Osteoblast (primary cell): ENCODE measurements around the gene CATSPERE. TPM values are rescaled to one million over a fixed set of nuclear protein-coding genes. Genes with fewer than 3 reads are reported as not detected.

ENCODE experiments used
- DNase-seq: peaks from one replicate; pipeline ENCODE4 v3.0.0; 2011; ENCODE audit warnings: low spot score, mixed read lengths; ENCODE audit not compliant: insufficient read length; ENCODE audit errors: missing footprints
- H2AFZ ChIP-seq: 2 replicates; pipeline ENCODE4 v1.6.0; 2011; ENCODE audit warnings: mild to moderate bottlenecking, low read length
- H3K27ac ChIP-seq: 2 replicates; pipeline ENCODE4 v1.5.1; 2011; ENCODE audit warnings: mild to moderate bottlenecking, low read depth, low read length, moderate library complexity
- H3K27me3 ChIP-seq: 2 replicates; pipeline ENCODE4 v1.6.0; 2012; ENCODE audit warnings: mild to moderate bottlenecking, control low read depth, inconsistent platforms, low read length, moderate library complexity; ENCODE audit not compliant: insufficient read depth
- H3K36me3 ChIP-seq: 2 replicates; pipeline ENCODE4 v1.5.1; 2011; ENCODE audit warnings: mild to moderate bottlenecking, low read length, control low read depth, moderate library complexity; ENCODE audit not compliant: insufficient read depth
- H3K4me1 ChIP-seq: 2 replicates; pipeline ENCODE4 v1.5.1; 2011; ENCODE audit warnings: mild to moderate bottlenecking, low read length, control low read depth, moderate library complexity; ENCODE audit not compliant: insufficient read depth
- H3K4me2 ChIP-seq: 2 replicates; pipeline ENCODE4 v1.6.0; 2011; ENCODE audit warnings: mild to moderate bottlenecking, low read length; ENCODE audit not compliant: insufficient read depth
- H3K4me3 ChIP-seq: fragments of 200-600 bp; sonication (generic); 3 replicates; pipeline ENCODE4 v1.5.1; 2012; ENCODE audit warnings: mild to moderate bottlenecking, low read length, inconsistent platforms; ENCODE audit not compliant: insufficient read depth
- H3K79me2 ChIP-seq: 2 replicates; pipeline ENCODE4 v1.6.0; 2012; ENCODE audit warnings: mild to moderate bottlenecking, low read length, control low read depth, inconsistent platforms; ENCODE audit not compliant: insufficient read depth
- H3K9me3 ChIP-seq: 2 replicates; pipeline ENCODE4 v1.5.1; 2011; ENCODE audit warnings: low read depth, low read length, control low read depth
- H4K20me1 ChIP-seq: 2 replicates; pipeline ENCODE4 v1.6.0; 2012; ENCODE audit warnings: mild to moderate bottlenecking, low read length, control low read depth; ENCODE audit not compliant: insufficient read depth
- CTCF ChIP-seq: IDR thresholded peaks from 2 replicates; pipeline ENCODE4 v1.5.1; 2011; ENCODE audit warnings: mild to moderate bottlenecking, low read depth, low read length, moderate library complexity; ENCODE audit errors: extremely low read depth
- total RNA-seq: library from RNA; depleted of rRNA; stranded (reverse); fragments of >200 nt; gene quantifications from 2 replicates; pipeline ENCODE4 v1.2.3, GENCODE V29; 2012

Gene CATSPERE
- total RNA-seq, 1 donor, result 1.4 TPM

- Histone ChIP-seq H3K79me2 (no peaks in the 10 kb centered on the region), H2AFZ (no peak overlapping the region), H3K4me3 (no peak overlapping the region), H3K27ac (no peak overlapping the region), H3K4me2 (no peak overlapping the region), H3K36me3 (no peaks in the 10 kb centered on the region), H3K27me3 (no peaks in the 10 kb centered on the region), H3K4me1 (no peaks in the 10 kb centered on the region), H4K20me1 (no peaks in the 10 kb centered on the region), H3K9me3 (no peaks in the 10 kb centered on the region)
- no peak for DNase-seq
- TF ChIP-seq CTCF, result no peak
Measured at GRCh38 chr1:244502630-244503029, 41.6 kb downstream of the CATSPERE start.

- H4K20me1 ChIP-seq, result no peaks in the 10 kb centered on the region
- TF ChIP-seq CTCF, result no peak
- H3K4me2 ChIP-seq, result no peak overlapping the region
- no peak for DNase-seq
- H3K4me3 ChIP-seq, result no peak overlapping the region
- H3K36me3 ChIP-seq, result no peaks in the 10 kb centered on the region
- H3K27ac ChIP-seq, result no peak overlapping the region
- no peaks in the 10 kb centered on the region for H3K79me2 ChIP-seq
- H3K4me1 ChIP-seq, result no peaks in the 10 kb centered on the region
- H3K27me3 ChIP-seq, result no peaks in the 10 kb centered on the region
- no peak overlapping the region for H2AFZ ChIP-seq
- no peaks in the 10 kb centered on the region for H3K9me3 ChIP-seq
Measured at GRCh38 chr1:244513493-244513892, 52.4 kb downstream of the CATSPERE start.

GRCh38 chr1:244515680-244516079 is 54.6 kb downstream of the CATSPERE start:
- no peak overlapping the region for H3K4me3 ChIP-seq
- no peaks in the 10 kb centered on the region for H3K4me1 ChIP-seq
- H4K20me1 ChIP-seq, result no peaks in the 10 kb centered on the region
- H3K9me3 ChIP-seq, result no peaks in the 10 kb centered on the region
- DNase-seq, result no peak
- H3K79me2 ChIP-seq, result no peaks in the 10 kb centered on the region
- no peak overlapping the region for H3K27ac ChIP-seq
- no peak for TF ChIP-seq CTCF
- no peaks in the 10 kb centered on the region for H3K27me3 ChIP-seq
- no peak overlapping the region for H2AFZ ChIP-seq
- H3K36me3 ChIP-seq, result no peaks in the 10 kb centered on the region
- no peak overlapping the region for H3K4me2 ChIP-seq

- DNase-seq, result no peak
- H3K27me3 ChIP-seq, result no peaks in the 10 kb centered on the region
Measured at GRCh38 chr1:244536316-244536715, 75.2 kb downstream of the CATSPERE start.

More at GRCh38 chr1:244536316-244536715, 75.2 kb downstream of the CATSPERE start:
- Histone ChIP-seq H3K27ac (no peak overlapping the region), H3K4me3 (no peak overlapping the region), H3K79me2 (no peaks in the 10 kb centered on the region), H2AFZ (no peak overlapping the region), H3K9me3 (no peaks in the 10 kb centered on the region), H3K4me1 (no peaks in the 10 kb centered on the region), H4K20me1 (no peaks in the 10 kb centered on the region), H3K4me2 (no peak overlapping the region), H3K36me3 (no peaks in the 10 kb centered on the region)
- no peak for TF ChIP-seq CTCF
